Measurements from ENCODE around the gene SPATA46.
"Not testable (repeated sequence)": the region's sequence is repeated elsewhere in the genome, so short reads cannot be mapped to it uniquely, and the experiment has no call there.

GRCh38 chr1:162418584-162418983, 41.9 kb upstream of the SPATA46 start:
- not testable (repeated sequence) for TF ChIP-seq ZBTB10, CTCF (tag by site-specific recombination; IDR thresholded peaks at IDR 0.05)

Measured in HEK293 (cell line).